Lower leg skin (tissue), 3 donors: Measurements from ENCODE around the gene CLK2.

Source experiments
- POLR2A ChIP-seq, 2 donors: fragments of 450-650 bp; IDR thresholded peaks; one replicate each; pipeline ENCODE4 v1.6.1; 2016 to 2017; ENCODE audit warnings: antibody characterized with exemption in 2 of 2, mild to moderate bottlenecking in 1 of 2, moderate library complexity in 1 of 2
- TF ChIP-seq, protein P1 (sequence below), 3 donors: fragments of 450-650 bp; IDR thresholded peaks; one replicate each; pipeline ENCODE4 v1.5.1; 2016; ENCODE audit warnings: antibody characterized with exemption in 3 of 3, mild to moderate bottlenecking in 3 of 3, moderate library complexity in 2 of 3

DNA sequence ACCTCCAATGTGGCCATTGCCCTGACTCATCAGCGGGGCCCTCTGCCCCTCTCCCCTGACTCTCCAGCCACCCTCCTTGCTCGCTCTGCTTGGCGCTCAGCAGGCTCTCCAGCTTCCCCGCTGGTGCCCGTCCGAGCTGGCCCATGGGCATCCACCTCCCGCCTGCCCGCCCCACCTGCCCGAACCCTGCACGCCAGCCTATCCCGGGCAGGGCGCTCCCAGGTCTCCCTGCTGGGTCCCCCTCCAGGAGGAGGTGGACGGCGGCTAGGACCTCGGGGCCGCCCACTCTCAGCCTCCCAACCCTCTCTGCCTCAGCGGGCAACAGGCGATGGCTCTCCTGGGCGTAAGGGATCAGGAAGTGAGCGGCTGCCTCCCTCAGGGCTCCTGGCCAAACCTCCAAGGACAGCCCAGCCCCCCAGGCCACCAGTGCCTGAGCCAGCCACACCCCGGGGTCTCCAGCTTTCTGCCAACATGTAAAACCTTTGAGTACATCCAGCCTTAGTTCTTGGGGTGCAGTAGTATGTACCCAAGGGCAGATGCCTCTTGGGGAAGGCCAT, 14.8 kb upstream of the CLK2 start:
- TF ChIP-seq, protein P1, sequence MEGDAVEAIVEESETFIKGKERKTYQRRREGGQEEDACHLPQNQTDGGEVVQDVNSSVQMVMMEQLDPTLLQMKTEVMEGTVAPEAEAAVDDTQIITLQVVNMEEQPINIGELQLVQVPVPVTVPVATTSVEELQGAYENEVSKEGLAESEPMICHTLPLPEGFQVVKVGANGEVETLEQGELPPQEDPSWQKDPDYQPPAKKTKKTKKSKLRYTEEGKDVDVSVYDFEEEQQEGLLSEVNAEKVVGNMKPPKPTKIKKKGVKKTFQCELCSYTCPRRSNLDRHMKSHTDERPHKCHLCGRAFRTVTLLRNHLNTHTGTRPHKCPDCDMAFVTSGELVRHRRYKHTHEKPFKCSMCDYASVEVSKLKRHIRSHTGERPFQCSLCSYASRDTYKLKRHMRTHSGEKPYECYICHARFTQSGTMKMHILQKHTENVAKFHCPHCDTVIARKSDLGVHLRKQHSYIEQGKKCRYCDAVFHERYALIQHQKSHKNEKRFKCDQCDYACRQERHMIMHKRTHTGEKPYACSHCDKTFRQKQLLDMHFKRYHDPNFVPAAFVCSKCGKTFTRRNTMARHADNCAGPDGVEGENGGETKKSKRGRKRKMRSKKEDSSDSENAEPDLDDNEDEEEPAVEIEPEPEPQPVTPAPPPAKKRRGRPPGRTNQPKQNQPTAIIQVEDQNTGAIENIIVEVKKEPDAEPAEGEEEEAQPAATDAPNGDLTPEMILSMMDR (IDR thresholded peaks at IDR 0.05), result no peak
- TF ChIP-seq POLR2A (IDR thresholded peaks at IDR 0.05), result no peak
